Type B pancreatic cell (in vitro differentiated cells): Measurements from ENCODE around the gene EPHA6. TPM values are rescaled to one million over a fixed set of nuclear protein-coding genes. Genes with fewer than 3 reads are reported as not detected.

Experiments used
- DNase-seq: peaks from one replicate; pipeline ENCODE4 v3.0.0; 2021; ENCODE audit warnings: mixed read lengths; ENCODE audit not compliant: unreplicated experiment; ENCODE audit errors: extremely low spot score
- H3K27ac Mint-ChIP-seq: 2 replicates; pipeline ENCODE4 v1.8.0; 2021; ENCODE audit warnings: mild to moderate bottlenecking, mixed read lengths
- H3K27me3 Mint-ChIP-seq: 2 replicates; pipeline ENCODE4 v1.8.0; 2021; ENCODE audit warnings: mixed read lengths
- H3K36me3 Mint-ChIP-seq: 2 replicates; pipeline ENCODE4 v1.8.0; 2021; ENCODE audit warnings: mixed read lengths
- H3K4me1 Mint-ChIP-seq: one replicate; pipeline ENCODE4 v1.8.0; 2021; ENCODE audit warnings: mixed read lengths; ENCODE audit not compliant: unreplicated experiment
- H3K4me3 Mint-ChIP-seq: 2 replicates; pipeline ENCODE4 v1.8.0; 2021; ENCODE audit warnings: mild to moderate bottlenecking, mixed read lengths
- H3K9me3 Mint-ChIP-seq: 2 replicates; pipeline ENCODE4 v1.8.0; 2021; ENCODE audit warnings: mixed read lengths
- total RNA-seq: library from RNA; stranded (reverse); gene quantifications from 2 replicates; pipeline ENCODE4 v1.2.1, GENCODE V29; 2021; ENCODE audit warnings: low replicate concordance
- TF ChIP-seq, protein P1 (sequence below): fragments of 200-600 bp; sonication (generic); conservative IDR thresholded peaks from 2 replicates; pipeline ENCODE4 v1.5.0; 2021; ENCODE audit warnings: antibody characterized with exemption, mild to moderate bottlenecking

Gene EPHA6
- total RNA-seq, 1 donor from 2014 or later = 9.9 TPM

DNA sequence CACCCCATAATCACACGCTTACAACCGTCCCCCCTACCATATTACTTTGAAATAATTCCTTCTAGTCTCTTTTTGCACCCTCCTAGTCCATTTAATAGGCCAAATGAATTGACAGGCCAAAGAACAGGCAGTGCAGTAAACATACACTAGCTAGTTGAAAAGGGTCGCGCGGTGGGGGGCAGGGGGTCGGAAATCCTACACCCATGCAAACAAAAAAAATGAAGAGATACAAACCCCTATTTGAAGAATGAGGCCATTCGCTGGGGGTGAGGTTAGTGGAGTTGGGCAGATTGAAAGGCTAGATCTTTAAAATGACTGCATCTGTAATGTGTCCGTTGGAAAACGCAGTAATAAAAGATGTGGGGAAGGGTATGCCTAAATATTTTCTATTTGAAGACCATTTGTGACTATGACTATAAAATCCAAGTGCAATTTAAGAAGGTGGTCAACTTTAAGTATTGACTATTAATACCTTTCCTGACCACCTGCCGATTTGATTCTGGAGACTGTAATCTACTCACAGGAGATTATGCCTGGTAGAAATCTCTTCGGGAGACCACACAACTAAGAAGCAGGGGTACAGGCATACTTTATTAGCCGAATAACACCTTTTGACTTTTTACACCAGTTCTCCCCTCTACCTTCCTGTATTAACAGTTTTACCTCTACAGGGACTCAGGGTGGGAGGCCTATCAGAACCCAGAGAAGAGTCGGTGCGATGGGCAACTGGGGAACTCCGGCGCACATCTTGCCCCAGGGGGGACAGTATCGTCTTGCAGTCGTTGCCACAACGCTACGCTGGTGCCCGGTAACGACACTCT, 949.4 kb downstream of the EPHA6 start:
- Mint-ChIP-seq H3K4me3 (peak overlapping the region; percentile 99), H3K36me3 (no peaks in the 10 kb centered on the region), H3K27ac (peak overlapping the region; percentile 94), H3K4me1 (peaks cover 27% of the 10 kb centered on the region), H3K27me3 (no peaks in the 10 kb centered on the region), H3K9me3 (no peaks in the 10 kb centered on the region)
- TF ChIP-seq, protein P1, sequence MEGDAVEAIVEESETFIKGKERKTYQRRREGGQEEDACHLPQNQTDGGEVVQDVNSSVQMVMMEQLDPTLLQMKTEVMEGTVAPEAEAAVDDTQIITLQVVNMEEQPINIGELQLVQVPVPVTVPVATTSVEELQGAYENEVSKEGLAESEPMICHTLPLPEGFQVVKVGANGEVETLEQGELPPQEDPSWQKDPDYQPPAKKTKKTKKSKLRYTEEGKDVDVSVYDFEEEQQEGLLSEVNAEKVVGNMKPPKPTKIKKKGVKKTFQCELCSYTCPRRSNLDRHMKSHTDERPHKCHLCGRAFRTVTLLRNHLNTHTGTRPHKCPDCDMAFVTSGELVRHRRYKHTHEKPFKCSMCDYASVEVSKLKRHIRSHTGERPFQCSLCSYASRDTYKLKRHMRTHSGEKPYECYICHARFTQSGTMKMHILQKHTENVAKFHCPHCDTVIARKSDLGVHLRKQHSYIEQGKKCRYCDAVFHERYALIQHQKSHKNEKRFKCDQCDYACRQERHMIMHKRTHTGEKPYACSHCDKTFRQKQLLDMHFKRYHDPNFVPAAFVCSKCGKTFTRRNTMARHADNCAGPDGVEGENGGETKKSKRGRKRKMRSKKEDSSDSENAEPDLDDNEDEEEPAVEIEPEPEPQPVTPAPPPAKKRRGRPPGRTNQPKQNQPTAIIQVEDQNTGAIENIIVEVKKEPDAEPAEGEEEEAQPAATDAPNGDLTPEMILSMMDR = no peak
- no peak for DNase-seq

DNA sequence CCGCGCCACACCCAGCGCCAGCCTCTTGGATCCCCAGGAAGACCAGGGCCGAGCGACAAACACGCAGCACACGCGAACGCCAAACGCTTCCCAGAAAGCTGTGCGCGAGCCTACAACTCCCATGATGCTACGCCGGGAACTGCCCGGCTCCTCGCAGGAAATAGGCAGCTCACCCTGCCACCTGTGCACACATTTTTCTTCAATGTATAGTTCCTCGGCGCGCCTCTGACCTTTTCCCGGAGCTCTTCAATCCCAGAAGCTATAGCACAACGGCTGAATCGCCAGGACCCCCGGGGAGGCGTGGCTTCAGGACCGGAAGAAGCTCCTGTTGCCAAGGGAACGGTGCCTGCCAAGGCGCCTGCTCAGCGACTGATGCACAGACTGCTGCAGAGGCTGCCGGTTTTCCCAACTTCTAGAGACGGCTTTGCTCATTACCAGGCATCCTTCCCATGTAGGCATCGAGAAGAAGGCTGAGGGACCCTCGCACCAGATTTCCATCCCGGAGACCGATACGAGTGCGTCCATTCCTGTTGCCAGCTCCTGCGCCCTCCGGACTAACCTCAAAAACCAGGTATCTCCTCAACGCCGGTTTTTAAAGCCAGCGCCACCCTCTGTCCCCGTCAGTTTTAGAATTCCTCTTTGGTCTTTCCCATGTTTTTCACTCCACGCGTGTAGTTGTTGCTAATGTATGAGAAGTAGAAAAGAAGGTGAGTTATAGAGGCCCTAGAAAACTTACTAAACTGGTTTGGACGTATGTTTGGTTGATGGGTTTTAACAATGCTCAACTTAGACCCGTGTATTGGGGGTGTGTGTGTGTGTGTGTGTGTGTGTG, 950.2 kb downstream of the EPHA6 start, which contains the start of gene ARL6:
ARL6 (plus strand) TSS at position 352 of the 832 bp plus-strand sequence. CDS start 3,350 bp downstream, outside the sequence.
- TF ChIP-seq, protein P1 = peak; percentile 15
- Mint-ChIP-seq H3K4me3 (peak within 1 kb of the TSS; percentile 99), H3K27me3 (no peaks in the 10 kb centered on the region), H3K36me3 (peaks cover 3% of the 10 kb centered on the region), H3K4me1 (peaks cover 27% of the 10 kb centered on the region), H3K9me3 (no peaks in the 10 kb centered on the region), H3K27ac (peak within 1 kb of the TSS; percentile 94)
- DNase-seq = peak; percentile 82

DNA sequence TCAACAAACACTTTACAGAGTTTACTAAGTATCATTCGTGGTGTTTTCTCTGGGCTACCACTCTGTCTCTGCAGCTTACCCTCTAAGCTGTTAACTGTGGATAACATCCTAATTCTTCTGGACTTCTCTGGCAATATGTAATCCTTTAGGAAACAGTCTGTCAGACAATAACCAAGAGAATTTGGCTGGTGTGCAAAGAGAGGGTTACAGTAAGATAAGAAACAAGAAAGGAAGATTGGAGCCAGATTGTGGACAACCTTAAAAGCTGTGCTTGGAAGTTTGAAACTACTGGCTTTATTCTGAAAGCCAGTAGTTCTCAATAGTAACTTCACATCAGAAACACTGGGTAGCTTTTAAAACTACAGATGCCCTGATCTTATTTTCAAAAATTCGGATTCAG, 950.9 kb downstream of the EPHA6 start:
- H3K9me3 Mint-ChIP-seq = no peaks in the 10 kb centered on the region
- DNase-seq = no peak
- H3K27me3 Mint-ChIP-seq = no peaks in the 10 kb centered on the region
- H3K4me3 Mint-ChIP-seq = peak overlapping the region; percentile 99
- peak overlapping the region; percentile 94 for H3K27ac Mint-ChIP-seq
- TF ChIP-seq, protein P1 = no peak
- peaks cover 27% of the 10 kb centered on the region for H3K4me1 Mint-ChIP-seq
- peaks cover 10% of the 10 kb centered on the region for H3K36me3 Mint-ChIP-seq

DNA sequence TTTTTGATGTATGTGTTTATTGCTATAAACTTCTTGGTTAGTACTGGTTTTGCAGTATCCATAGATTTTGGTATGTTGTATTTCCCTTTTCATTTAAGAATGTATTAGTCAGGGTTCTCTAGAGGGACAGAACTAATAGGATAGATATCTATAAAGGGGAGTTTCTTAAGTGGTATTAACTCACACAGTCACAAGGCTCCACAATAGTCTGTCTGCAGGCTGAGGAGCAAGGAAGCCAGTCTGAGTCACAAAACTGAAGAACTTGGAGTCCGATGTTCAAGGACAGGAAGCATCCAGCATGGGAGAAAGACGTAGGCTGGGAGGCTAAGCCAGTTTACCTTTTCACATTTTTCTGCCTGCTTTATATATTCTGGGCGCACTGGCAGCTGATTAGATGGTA, 958.5 kb downstream of the EPHA6 start:
- Mint-ChIP-seq H3K27ac (no peak overlapping the region), H3K36me3 (peaks cover 44% of the 10 kb centered on the region), H3K4me3 (no peak overlapping the region), H3K27me3 (no peaks in the 10 kb centered on the region), H3K9me3 (peaks cover 6% of the 10 kb centered on the region), H3K4me1 (no peaks in the 10 kb centered on the region)
- TF ChIP-seq, protein P1 = no peak
- DNase-seq = no peak

DNA sequence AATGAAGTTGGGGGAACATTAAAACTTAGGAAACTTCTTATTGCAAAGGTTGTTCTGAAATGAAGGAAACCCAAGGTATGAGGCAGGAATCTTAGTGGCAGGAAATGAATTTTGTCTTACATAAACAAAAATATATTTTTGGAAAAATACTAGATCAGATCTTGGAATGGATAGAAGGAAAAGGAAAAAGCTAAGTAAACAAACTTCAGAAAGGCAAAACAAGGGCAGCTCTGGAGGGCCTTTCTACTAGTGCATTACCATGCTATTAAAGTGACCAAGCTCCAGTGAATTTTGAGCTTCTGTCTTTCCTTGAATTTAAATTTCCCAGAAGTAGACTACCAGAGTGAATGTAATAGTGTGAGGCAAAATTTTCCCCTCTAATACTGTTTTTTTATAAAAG, 963.8 kb downstream of the EPHA6 start:
- no peaks in the 10 kb centered on the region for H3K27me3 Mint-ChIP-seq
- TF ChIP-seq, protein P1 = no peak
- no peaks in the 10 kb centered on the region for H3K4me1 Mint-ChIP-seq
- DNase-seq = no peak
- H3K4me3 Mint-ChIP-seq = no peak overlapping the region
- no peaks in the 10 kb centered on the region for H3K9me3 Mint-ChIP-seq
- no peak overlapping the region for H3K27ac Mint-ChIP-seq
- peaks cover 18% of the 10 kb centered on the region for H3K36me3 Mint-ChIP-seq
